GM21528 (cell line): ENCODE data around the gene MYO5A.
A peak's percentile ranks its signal among the peaks of the same experiment; 100 is the strongest.

Source experiments
- ATAC-seq: cut with Tn5 transposase; IDR thresholded peaks from one replicate; pipeline ENCODE4 v1.9.1; 2021; ENCODE audit warnings: mild to moderate bottlenecking, moderate library complexity; ENCODE audit not compliant: unreplicated experiment, low FRiP score

Gene MYO5A

DNA sequence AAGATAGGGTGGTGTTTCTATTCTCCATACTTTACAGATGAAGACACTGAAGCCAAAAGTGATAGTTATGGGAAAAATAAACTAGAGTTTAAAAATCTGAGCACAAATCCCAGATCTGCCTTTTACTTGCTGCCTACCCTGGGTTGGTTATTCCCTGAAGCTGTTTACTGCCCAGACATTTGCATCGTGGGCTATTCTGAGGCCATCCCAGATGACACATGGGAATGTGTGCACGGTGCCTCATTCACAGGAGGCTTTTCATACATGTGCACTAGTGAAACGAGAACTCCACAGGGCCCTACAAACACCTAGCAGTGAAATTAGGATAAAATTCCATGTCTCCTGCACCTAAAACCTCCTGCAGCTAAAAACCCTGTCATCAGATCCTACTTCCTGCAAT, 250.5 kb downstream of the MYO5A start:
- no peak for ATAC-seq

DNA sequence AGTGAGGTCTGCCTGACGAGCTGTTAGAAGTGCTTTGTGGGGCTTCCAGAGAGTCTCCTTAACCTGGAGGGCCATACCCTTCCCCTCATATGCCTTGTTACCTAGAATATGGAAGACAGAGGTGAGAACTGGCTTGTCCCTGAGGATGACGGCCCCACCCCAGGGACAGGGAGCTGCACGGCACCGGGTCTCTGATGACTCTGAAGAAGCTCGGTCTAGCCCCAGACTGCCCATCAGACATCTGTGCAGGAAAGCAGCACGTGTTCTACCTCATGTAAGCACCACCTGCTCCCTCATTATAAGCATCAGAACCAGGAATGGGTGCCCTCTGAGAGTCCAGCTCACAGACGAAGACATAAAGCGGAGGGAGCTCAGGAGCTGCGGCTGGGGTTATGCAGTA, 251.1 kb downstream of the MYO5A start:
- no peak for ATAC-seq

DNA sequence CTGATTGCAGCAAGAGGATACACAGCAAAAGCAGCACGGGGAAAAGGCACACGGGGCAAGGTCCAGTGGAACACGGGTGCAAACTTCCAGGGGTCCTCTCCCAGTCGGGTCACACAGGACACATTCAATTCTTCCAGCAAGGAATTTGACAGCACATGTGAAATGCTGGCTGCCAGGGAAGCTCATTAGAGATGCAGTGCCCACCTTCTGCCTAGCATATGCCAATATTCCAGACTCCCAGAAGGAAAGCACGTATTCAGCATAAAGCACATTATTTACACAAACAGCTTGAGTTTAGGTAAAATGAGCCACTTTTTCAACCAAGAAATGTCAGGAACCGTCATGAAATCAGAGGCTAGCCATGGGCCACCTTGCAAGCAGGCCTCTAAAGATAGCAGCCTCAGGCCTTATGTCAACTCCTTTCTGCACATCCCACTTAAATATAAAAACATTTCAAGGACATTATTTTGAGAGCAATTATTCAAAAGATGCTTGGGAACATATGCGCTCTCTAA, 252.4 kb downstream of the MYO5A start:
- no peak for ATAC-seq

DNA sequence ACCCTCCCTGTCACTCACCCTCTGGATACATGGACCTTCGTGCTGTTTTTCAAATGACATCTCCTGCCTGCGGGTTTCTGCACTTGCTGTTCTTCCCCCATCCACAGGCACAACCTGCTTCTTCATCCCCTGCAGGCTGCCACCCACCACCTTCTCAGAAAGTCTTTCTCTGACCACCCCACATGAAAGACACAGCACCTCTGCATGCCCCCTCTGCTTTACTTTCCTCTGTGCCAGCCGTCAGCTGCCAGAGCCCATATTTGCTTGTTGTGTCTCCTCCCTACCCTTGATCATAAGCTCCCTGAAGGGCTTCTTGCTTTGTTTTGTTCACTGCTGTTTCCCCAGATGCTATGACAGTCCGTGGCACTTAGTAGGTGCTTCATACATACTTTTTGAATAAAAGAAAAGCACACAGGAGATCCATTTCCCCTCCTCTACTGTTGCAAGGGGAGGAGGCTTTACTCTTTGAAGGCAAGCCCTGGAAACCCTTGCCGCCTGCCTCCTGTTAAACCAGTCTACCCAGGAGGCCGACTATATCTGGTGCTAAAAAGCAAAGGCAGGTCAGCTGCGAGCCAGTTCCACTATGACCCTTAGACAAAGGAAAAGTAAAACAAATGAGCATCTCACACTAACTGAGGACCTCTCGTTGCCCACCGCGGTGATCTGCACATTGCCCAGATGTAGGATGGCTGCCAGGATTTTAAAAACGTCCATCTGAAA, 265.0 kb downstream of the MYO5A start:
- ATAC-seq: no peak

DNA sequence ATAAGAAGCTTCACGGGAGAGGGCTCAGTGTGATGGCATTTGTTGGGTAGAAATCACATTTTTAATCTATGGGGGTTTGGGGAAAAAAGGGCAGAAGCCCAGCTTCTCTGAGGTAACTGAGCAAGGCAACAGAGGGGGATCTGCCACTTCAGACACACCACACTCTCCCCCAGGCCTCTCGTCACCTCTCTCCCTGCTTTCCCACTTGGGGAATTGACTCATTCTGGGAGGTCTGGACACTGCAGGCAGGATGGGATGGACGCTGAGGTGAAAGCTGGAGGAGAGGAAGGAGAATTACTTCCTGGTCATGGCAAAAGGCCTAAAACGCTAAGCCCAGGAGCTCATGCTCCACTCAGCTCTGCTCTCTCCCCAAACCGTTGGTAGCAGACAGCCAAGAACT, 266.3 kb downstream of the MYO5A start:
- no peak for ATAC-seq

DNA sequence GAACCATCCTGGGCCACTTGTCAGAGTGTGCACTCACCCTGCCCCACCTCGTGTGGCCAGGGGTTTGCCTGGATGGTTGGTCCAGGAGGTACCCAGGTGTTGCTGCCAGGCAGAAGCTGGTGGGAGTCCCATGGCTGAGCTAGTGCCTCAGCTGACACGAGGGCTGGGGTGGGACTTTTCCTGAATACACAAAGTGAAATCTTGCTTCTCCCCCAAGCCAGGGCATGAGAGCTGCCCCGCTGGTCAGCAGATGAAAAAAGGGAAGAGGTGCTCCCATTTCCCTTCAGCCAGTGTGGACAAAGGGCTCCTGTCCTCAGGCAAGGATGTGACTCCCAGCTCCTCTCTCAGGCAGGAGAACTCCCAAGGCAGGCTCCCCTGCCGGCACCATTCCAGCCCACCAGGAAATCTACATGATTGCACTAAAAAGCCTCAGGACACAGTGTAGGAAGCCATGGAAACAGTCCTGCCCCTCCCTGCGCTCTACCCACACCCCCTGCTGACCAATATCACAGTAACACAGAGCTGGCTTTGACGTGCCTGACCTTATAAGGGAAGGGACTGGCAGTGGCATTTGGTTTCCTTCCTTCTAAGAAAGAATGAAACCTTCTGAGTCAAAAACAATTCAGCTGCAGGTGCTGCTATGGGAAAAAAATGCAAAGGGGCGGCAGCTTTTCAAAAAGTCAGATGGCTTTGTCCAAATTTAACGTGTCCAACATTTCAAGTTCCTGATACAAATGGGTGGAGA, 267.0 kb downstream of the MYO5A start:
- ATAC-seq: peak; percentile 95

DNA sequence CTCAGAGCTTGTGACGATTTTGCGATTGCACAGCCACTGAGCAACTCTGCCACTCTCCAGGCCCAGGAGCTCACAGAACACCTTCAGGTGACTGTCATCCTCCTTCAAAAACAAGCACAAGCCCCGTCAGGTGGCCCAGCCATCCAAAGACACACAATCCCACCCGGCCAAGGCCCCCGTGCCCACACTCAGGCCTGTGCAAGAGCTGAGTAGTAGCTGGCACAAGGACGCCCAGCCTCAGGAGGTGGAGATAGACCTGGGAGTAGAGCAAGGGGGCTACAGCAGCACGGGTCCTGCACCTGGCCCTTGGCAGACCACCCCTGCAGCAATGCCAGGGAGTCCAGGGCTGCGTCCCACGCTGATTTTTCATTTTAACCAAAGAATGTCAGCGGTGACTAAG, 267.7 kb downstream of the MYO5A start:
- no peak for ATAC-seq

DNA sequence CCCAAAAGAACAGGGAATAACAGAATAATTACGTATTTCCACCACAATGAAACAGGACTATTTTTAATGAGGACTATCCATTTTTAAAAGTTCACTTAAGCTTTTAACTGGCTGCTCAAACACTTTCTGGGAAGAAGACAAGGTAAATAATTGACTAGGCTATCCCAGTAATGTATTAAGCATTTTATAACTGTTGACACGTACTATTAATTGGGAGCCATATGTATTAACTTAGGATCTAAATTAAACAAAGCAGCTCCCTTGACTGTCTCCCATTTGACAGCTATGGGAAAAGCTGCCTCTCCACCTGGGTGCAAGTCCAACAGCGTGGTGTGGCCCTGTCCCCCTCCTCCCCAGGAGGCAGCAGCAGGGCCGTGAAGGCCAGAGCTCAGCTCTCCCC, 269.2 kb downstream of the MYO5A start:
- ATAC-seq: no peak

DNA sequence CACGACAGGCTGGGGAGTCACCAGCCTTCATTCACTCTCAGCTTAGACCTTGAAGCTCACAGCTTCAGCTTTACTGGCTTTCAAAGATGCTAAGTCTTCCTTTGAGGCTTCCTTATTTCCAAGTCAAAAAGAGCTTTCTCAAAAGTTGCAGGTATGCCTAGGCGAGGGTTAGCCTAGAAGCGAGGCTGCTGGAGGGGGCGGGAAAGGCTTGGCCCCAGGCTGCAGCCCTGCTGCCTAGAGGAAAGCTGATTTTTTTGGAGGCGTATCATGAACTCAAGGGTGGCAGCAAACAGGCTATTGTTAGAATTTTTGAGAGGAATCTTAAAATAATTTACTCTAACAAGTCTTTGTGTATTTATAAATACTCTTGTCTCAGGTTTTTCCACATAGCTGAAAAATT, 270.2 kb downstream of the MYO5A start:
- no peak for ATAC-seq

DNA sequence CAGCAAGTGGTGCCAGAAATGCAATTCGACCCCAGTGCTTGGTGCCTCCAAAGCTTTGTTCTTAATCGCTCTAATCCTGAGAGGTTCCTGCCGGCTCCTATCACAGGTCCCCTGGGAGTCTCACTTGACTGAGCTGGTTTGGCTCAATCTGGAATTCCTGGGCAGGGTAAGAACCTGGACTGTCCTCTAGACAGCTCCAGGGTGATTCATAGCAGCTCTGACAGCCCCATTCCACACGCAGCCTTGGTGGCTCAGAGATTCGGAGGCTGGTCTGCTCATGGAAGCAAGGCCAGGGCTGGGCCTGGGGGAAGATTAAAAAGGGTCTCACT, 271.0 kb downstream of the MYO5A start:
- ATAC-seq: no peak
